Activated CD8-positive, alpha-beta memory T cell treated with anti-CD3 and anti-CD28 coated beads for 36 hours (primary cell): ENCODE measurements around the gene ZNF276. TPM values are rescaled to one million over a fixed set of nuclear protein-coding genes. Genes with fewer than 3 reads are reported as not detected.

Experiments used
- CTCF ChIA-PET: fragments of 350-600 bp; sonication (Branson Sonifier 250); formaldehyde crosslinking; loops from one replicate; lab custom pipeline; 2021; ENCODE audit warnings: antibody characterized with exemption; lab: Charles Lee
- POLR2A ChIA-PET: fragments of 350-600 bp; sonication (Branson Sonifier 250); formaldehyde crosslinking; loops from one replicate; lab custom pipeline; 2021; ENCODE audit warnings: antibody characterized with exemption; lab: Charles Lee
- total RNA-seq, 2 experiments: library from RNA; stranded (reverse); gene quantifications; one replicate each; pipeline ENCODE4 v1.2.3, GENCODE V29; 2021

Gene ZNF276
- total RNA-seq, 2 experiments from 2014 or later, result 28.7 to 28.9 TPM

- CTCF ChIA-PET, result interaction anchor here (0.9 to 3.8 kb wide), 3 partner anchors 17 to 138 kb away, joined by 4 to 28 read pairs (median 4); partner anchors contain the start of gene SPATA2L
These were observed 1.3 kb downstream of the ZNF276 start for GRCh38 chr16:89722392-89723278.

GRCh38 chr16:89723279-89724250 is 2.2 kb downstream of the ZNF276 start:
- ChIA-PET CTCF (interaction anchor here (0.8 to 3.8 kb wide), 6 partner anchors 14 to 137 kb away, joined by 3 to 28 read pairs (median 4); partner anchors contain the start of gene SPATA2L), POLR2A (interaction anchor here (0.5 to 2.0 kb wide), 5 partner anchors 11 to 194 kb away, joined by 3 to 10 read pairs (median 3); no protein-coding TSS in a partner anchor)

More at GRCh38 chr16:89722392-89723278, 1.3 kb downstream of the ZNF276 start:
- POLR2A ChIA-PET, result interaction anchor here (0.5 to 2.0 kb wide), 2 partner anchors 10 to 195 kb away, joined by 3 to 10 read pairs; no protein-coding TSS in a partner anchor

- POLR2A ChIA-PET, result no interaction called here
These were observed 6.2 kb downstream of the ZNF276 start for GRCh38 chr16:89727406-89728120.

GRCh38 chr16:89729293-89729692 is 8.0 kb downstream of the ZNF276 start:
- ChIA-PET CTCF (no interaction called here), POLR2A (no interaction called here)

More at GRCh38 chr16:89727406-89728120, 6.2 kb downstream of the ZNF276 start:
- CTCF ChIA-PET, result interaction anchor here (0.6 kb wide), 1 partner anchor 129 kb away, joined by 3 read pairs; no protein-coding TSS in a partner anchor

- CTCF ChIA-PET, result no interaction called here
- POLR2A ChIA-PET, result no interaction called here
These were observed 8.7 kb downstream of the ZNF276 start for GRCh38 chr16:89729863-89730593.

- ChIA-PET POLR2A (no interaction called here), CTCF (no interaction called here)
These were observed 9.4 kb downstream of the ZNF276 start for GRCh38 chr16:89730610-89731234.

- ChIA-PET CTCF (no interaction called here), POLR2A (no interaction called here)
These were observed 11.0 kb downstream of the ZNF276 start for GRCh38 chr16:89732142-89732917.

GRCh38 chr16:89732918-89733242 is 11.5 kb downstream of the ZNF276 start:
- CTCF ChIA-PET, result interaction anchor here (1.3 kb wide), 1 partner anchor 128 kb away, joined by 5 read pairs; no protein-coding TSS in a partner anchor
- POLR2A ChIA-PET, result interaction anchor here (0.7 kb wide), 1 partner anchor 8 kb away, joined by 3 read pairs; no protein-coding TSS in a partner anchor

- ChIA-PET POLR2A (interaction anchor here (0.7 kb wide), 1 partner anchor 9 kb away, joined by 3 read pairs; no protein-coding TSS in a partner anchor), CTCF (interaction anchor here (0.6 to 1.3 kb wide), 2 partner anchors 128 to 140 kb away, joined by 4 to 5 read pairs; partner anchors contain the start of gene TCF25)
These were observed 12.0 kb downstream of the ZNF276 start for GRCh38 chr16:89733322-89733721.

- POLR2A ChIA-PET, result interaction anchor here (1.1 kb wide), 1 partner anchor 10 kb away, joined by 3 read pairs; no protein-coding TSS in a partner anchor
These were observed 12.5 kb downstream of the ZNF276 start for GRCh38 chr16:89733792-89734191.

GRCh38 chr16:89736554-89736953 is 15.2 kb downstream of the ZNF276 start:
- POLR2A ChIA-PET, result interaction anchor here (1.0 kb wide), 1 partner anchor 12 kb away, joined by 3 read pairs; no protein-coding TSS in a partner anchor
- CTCF ChIA-PET, result interaction anchor here (1.9 kb wide), 1 partner anchor 31 kb away, joined by 6 read pairs; no protein-coding TSS in a partner anchor

More at GRCh38 chr16:89733792-89734191, 12.5 kb downstream of the ZNF276 start:
- CTCF ChIA-PET, result interaction anchor here (0.5 to 1.3 kb wide), 4 partner anchors 10 to 140 kb away, joined by 3 to 5 read pairs (median 4); partner anchors contain the start of gene TCF25

- ChIA-PET CTCF (interaction anchor here (0.6 to 1.9 kb wide), 4 partner anchors 13 to 123 kb away, joined by 3 to 6 read pairs (median 5); no protein-coding TSS in a partner anchor), POLR2A (interaction anchor here (1.0 kb wide), 1 partner anchor 13 kb away, joined by 3 read pairs; no protein-coding TSS in a partner anchor)
These were observed 16.2 kb downstream of the ZNF276 start for GRCh38 chr16:89737341-89738071.

GRCh38 chr16:89738072-89738377 is 16.7 kb downstream of the ZNF276 start:
- ChIA-PET POLR2A (no interaction called here), CTCF (interaction anchor here (1.6 to 1.9 kb wide), 3 partner anchors 14 to 123 kb away, joined by 4 to 6 read pairs (median 6); no protein-coding TSS in a partner anchor)

GRCh38 chr16:89738538-89739317 is 17.4 kb downstream of the ZNF276 start:
- ChIA-PET CTCF (interaction anchor here (1.6 to 1.9 kb wide), 3 partner anchors 14 to 122 kb away, joined by 4 to 6 read pairs (median 6); no protein-coding TSS in a partner anchor), POLR2A (interaction anchor here (0.6 kb wide), 1 partner anchor 46 kb away, joined by 3 read pairs; no protein-coding TSS in a partner anchor)
